DMS 273 treated with DMSO at 0.1 percent for 48 hours (cell line): ENCODE measurements around the gene DTNB.

Experiments used
- DNase-seq: peaks from one replicate; lab custom pipeline; 2025; lab: John Stamatoyannopoulos, UW

Gene DTNB

DNA sequence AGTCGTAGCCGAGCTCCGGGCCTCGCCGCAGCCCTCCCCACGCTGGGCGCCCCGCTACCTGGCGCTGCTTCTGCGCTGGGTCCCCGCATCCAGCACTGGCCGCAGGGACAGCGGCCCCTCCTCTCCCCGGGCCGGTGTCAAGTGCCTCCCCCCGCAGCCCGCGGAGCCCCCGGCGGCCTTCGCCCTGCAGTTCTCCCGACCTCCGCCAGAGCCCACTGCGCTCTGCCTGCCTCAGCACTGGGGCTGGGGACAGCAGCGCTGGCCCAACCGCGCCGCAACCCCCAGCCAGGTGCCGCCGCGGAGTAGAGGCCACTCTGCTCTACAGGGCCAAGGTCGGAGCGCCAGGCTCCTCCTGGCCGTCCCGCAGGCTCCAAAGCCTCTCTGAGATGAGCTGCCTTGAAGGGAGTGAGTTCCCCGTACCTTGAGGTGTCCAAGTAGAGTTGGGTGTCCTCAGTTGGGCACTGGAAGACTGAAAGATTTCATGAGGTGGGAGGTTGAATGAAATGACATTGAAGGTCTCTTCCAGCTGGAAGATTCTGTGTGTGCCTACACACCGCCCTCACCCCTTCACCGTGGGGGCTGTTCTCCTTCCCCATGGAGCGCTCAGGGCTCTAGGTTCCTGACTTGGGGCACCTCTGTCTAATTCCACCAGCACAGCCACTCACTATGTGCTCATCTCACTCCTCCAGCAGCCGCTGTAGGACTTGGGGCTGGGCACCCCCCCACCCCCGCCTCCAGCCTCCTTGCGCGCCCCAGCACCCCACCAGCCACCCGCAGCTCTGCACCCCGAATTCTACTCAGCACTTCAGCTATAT is 330.8 kb downstream of the DTNB start:
- no peak for DNase-seq

DNA sequence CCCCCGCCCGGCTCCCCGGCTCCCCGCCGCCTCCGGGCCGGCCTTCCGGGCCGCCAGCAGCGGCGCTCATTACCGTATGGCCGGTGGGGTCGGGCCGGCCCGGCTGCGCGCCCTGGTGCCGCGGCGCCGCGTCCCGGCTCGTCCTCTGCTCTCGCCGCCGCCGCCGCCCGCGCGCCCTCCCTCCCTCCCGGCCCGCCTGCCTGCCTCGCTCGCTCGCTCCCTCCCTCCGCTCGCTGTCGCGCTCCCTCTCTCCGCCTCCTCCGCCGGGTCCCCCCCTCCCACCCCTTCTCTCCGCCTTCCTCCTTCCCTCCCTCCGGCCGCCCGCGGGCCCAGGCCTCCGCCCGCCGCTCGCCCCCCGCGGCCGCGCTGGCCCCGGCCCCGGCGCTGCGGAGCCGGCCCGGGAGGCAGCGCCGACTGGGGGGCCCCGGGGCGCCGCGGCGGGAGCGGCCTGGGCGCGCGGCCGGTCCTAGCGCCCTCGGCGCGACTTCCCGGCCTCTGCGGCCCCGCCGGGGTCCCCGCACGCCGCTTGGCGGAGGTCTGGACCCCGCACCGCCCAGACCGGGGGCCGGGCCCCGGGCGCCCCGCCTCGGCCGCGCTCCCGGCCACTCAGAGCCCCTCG is 331.5 kb downstream of the DTNB start, which contains the start of gene DNMT3A:
Gene DNMT3A (minus strand): TSS at position 173 of the 619 bp plus-strand sequence. CDS start 27,941 bp downstream, outside the sequence.
- DNase-seq: peak; percentile 16

DNA sequence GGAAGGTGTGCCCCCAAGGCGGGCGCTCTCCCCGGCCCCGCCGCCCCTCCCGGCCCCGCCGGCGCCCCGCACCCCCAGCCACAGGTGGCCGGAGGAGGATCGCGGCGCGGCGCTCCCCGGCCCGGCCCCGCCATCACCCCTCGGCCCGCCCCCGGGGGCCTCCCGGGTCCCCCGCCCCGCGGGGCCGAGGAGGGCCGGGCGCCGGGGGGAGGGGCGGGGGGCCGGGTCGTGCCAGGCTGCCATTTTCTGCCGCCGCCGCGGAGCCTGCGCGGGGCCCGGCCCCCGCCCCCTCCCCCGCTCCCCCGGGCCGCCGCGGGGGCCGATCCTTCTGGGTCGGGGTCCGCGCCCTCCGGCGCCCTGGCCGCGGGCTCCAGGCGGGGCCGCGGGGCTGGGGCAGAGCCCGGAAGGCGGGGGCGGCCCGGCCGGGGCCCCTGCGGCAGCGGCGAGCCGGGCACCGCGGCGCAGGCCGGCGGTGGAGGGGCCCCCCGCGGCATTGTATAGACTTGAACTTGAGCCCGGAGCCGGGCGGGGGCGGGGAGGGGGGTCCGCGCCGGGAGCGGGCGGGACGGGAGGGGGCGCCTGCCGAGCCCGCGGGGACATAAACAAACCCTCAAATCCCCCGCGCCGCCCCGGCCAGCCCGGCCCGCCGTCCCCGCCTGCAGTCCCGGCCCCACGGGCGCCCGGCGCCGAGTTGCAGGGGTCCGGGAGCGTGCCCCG is 332.2 kb downstream of the DTNB start:
- DNase-seq: no peak

DNA sequence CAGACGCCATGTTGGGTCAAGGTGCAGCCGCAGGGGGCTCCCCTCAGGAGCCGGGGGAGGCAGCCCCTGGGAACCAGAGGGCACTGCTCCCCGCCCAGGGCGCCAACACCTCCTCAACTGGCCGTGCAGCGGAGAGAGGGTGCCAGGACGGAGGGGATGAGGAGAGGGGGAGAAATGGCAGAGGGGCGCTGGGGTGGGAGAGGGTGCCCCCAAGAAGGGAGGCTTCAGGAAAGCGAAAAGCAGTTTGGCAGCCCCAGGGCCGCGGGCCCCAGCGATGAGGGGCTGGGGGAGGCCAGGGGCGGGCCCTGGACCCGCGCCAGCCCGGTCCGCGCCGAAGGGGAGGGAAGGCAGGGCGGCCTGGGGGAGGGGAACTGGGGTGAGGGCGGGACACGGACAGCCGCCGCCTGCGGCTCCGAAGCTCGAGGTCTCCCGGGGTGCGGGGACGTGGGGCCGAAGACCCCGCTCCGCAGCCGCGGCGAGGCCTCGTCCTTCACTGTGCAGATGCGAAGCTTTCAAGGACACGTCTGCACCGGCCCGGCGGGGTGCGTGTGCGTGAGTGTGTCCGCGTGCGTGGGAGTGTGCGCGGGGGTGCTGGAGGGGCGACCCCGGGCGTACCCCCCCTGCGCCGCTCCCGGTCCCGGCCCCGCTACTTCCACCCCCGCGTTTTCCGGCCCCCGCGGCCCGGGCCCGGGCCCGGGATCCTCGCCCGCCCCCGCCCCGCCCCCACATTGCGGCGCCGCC is 333.0 kb downstream of the DTNB start:
- no peak for DNase-seq

DNA sequence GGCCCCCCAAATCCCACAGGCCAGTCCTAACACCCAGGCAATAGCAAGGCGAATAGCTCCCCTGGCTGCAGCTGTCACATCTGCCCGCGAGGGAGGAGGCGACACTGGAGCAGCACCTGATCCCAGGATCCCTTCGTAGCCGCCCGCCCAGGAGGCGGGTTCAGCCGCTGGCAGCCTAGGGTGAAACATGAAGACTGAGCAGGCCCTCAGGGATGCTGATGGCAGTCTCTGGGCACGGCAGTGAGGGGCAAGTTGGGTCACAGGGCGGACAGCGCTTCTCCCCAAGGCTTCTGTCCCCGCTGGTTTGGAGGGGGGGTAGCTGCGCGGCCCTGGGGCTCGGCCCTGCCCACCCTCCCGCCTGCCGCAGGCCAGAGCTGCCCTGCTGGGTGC is 333.6 kb downstream of the DTNB start:
- DNase-seq: no peak

DNA sequence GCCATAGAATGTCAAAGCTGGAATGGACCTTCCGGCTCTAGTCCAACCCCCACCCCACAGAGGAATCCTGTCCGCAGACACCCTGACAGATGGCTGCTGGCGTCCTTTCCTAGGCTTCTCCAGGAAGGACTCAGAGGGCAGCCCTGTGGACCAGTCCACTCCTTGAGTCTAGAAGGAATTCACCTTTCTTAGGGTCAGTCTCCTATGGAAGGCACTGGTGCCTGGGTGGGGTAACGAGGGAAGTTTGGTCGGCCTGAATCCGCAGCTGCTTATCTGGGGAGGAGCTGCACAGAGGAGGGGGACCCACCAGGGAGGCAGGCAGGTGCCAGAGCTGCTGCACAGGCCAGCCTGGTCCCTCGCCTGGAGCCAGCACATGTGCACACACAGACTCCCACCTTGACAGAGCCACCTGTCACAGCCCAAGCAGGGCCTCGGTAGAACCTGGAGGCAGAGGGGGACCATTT is 334.1 kb downstream of the DTNB start:
- no peak for DNase-seq

DNA sequence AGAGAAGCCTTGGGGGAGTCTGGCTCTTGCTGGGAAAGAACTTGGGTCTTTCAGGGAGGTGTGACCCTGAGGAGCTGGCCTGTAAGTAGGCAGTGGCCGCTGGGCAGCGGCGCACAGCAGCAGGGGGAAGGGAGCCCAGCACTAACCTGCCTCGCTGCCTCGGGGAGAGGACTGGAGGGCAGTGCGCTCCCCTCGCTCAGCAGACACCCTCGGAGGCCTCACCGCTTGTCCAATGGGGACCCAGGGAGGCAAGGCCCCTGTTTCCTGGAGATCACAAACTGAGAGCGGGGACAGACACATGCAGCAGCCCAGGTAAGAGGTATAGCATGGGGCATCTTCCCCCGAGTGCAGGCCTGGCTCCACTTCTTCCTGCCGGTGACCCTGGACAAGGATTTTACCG is 335.0 kb downstream of the DTNB start:
- DNase-seq: no peak

DNA sequence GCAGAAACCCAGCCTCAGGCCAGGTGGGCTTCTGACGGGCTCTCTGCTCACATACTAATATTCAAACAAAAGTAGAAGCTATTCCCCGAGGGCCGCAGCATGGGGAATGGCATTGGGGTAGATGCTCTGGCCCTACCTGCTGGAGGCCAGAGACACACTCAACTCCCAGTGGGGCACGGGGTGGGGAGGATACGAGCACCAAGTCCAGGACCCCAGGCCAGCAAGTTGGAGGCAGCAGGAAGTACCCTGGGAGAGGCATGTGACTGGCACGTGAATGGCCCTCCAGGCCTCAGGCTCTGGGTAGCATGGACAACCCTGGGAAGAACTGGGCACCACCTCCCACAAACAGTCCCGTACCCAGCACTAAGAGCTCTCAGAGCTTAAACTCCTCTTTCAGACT is 335.5 kb downstream of the DTNB start:
- DNase-seq: no peak

DNA sequence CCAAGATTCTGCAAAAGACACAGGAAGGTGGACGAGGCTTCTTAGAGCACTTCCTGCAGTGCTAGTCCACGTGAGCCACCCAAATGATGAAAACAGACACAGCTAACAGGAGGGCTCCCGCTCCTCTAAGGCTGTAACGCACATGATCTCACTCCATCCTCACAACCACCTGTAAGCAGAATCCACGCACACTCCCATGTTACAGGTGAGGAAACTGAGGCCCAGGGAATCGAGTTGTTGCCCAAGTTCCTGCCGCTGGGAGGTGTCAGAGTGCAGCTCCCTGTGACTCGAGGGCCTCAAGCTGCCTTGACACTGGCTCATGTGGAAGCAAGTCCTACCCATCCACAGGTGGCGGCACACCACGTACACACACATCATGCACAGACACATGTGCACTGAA is 336.1 kb downstream of the DTNB start:
- DNase-seq: no peak

DNA sequence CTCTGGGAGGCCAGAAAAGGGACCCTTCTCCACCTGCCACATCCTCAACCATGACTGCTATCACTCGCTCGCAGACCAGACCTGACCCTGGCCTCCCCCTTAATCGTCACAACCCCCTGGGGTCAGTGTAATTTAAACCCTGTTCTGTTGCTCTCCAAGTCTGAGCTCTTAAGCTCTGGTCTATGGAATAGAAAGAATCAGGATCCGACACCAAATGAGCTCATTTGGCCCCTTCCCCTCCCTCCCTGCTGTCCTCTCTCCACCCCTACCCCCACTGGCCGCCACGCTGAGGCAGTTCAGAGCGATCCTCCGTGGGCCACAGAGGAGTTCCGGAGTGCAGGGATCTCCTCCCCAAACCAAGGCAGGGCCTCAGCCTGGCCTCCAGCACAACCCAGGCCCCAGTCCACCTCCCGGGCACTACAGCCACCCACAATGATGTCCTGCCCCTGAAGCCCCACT is 337.0 kb downstream of the DTNB start:
- no peak for DNase-seq

DNA sequence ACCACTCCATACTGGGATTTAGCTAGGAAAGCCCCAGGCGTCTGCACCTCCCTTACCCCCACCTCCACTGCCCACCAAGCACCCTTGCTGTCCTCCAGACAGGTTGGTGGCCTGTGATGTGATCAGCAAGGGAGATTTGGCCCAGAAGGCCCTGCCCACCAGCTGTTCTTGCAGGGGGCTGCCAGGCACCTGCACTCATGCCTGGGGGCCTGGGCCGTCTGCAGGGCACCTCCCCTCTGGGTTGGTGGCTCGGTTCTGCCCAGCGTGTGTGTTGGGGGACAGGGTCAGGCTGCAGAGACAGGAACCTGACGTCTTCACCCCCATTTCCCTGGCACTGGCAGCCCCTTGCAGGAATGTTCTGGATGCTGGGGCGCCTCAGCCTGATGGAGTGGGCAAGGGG is 337.4 kb downstream of the DTNB start:
- DNase-seq: no peak

DNA sequence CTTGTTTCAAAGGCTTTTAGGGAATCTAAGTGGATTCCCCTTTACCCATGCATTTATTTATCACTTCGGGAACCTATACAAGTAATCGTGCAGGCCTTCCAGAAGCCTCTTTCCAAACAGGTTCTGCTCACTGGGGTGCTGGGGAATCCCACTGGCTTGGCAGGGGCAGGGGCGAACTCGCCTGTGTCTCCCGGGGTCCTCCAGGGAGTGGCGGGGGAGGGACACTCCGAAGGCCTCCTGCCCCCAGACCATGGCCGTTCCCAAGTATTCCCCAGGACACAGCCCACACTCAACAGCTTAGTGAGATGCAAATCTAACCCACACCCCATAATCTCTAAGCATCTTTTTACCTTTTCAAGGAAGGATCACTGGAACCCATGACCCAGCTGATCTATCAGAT is 338.2 kb downstream of the DTNB start:
- DNase-seq: no peak

DNA sequence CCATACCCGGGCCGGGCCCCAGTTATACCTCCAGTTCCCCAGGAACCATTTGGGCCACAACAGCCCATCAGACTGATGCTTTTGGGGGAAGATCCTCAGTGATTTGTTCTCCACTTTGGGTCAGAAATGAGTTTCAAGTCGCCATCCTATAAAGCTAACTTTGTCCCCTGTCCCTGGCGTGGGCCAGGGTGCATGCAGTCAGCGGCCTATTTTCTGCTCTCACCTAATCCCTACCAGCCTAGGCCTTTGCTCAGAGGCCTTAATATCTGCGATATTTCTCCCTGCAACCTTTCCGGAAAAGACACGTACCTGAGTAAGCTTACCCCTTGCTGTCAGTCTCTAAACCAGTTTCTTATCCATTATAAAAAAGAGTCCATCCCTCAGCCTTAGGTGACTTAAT is 338.9 kb downstream of the DTNB start:
- no peak for DNase-seq

DNA sequence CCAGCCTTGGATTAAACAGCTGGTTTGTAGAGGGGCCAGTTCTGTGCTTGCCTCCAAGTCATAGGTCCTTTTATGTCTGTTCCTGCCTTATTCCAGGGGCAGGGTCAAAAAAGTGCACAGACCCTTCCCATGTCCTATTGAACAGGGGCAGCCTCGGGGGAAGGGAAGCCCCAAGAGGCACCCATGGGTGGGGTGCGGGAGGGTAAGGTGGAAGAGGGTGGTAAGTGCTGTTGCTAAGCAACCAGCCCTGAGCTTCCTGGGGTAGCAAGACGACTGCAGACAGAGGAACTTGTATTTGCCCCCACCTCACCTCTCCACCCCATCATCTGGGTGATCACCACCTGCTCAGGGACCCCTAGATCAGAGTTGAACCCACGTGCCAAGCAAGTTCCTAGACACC is 339.4 kb downstream of the DTNB start:
- DNase-seq: no peak

DNA sequence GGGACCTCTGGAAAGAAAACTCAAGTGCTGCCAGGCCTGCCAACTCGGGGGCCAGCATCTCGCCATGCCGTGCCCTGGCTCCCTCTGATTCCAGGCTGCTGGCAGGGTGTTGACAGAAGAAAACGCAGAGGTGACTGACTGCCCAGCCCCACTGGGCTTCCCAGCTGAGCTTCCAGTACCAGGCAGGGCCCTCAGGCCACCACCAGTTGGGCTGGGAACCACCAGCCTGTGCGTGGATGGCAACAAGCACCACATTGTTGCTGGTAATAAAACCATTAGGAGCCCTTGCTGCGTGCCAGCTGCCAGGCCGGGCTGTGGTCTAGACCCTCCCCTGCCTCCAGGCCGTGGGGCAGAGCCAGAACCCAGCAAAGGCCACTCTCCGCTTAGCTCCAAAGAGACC is 340.8 kb downstream of the DTNB start:
- DNase-seq: no peak

DNA sequence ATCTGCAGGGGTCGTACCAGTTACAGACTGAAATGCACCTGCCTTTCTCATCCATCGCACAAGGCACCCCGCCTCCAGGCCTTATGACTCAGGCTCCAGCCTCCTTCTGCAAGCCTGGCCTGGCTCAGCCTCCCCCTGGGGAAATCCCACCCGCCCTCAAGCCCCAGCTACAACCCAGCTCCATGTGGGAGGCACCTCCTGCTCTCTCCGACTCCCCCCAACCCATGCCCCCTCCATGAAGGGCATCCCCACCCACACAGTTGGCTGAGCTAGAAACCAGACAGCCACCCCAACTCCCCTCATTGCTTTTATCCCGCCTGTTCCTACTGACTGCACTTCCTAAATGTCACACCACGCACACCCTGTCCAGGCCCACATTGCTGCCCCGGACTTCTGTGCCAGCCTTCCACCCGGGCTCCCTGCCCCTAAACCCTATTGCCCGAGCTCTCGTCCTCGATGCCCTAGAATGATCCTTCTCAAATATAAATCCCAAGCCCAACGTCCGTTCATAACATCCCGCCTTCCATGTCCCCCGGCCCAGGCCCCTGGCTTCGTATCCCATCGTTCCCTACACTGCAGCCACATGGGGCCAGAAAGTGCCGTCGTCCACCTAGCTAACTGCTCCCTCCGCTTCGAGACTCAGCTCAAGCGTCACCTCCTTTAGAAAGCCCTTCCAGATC is 341.6 kb downstream of the DTNB start:
- DNase-seq: no peak

DNA sequence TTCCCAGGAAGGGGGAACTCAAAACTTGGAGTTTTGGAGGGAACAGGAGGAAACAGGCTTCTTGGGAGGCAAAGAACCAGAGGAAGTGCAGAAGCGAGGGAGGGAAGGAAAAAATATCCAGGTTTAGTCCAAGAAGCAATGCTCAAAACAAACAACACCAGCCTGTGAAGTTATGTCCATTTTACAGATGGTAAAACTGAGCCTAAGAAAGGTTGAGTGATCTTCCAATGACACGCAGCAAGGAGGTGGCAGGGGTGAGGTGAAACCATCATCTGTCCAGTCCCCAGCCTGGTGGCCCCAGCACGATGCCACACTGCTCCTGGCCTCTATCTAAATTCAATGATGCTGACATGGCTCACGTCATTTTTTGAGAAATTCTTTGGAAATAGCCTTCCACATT is 342.4 kb downstream of the DTNB start:
- no peak for DNase-seq

DNA sequence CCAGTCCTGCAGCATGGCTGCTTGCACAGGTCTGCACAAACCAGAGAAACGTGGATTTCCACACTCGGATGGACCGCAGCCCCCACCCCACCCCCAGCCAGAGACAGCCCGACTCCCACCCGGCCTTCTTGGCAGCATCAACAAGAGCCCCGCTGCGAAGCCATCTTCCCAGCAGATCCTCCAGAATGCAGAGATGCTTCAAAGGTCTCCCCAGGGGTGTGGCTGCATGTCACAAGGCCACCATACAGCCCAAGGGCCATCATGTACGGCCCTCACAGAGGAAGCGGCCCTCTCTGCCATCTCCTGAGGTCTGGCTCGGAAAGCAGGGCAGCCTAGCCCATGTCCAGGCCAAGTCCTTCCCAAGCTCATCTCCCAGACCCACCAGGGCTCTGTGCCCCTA is 343.1 kb downstream of the DTNB start:
- no peak for DNase-seq

DNA sequence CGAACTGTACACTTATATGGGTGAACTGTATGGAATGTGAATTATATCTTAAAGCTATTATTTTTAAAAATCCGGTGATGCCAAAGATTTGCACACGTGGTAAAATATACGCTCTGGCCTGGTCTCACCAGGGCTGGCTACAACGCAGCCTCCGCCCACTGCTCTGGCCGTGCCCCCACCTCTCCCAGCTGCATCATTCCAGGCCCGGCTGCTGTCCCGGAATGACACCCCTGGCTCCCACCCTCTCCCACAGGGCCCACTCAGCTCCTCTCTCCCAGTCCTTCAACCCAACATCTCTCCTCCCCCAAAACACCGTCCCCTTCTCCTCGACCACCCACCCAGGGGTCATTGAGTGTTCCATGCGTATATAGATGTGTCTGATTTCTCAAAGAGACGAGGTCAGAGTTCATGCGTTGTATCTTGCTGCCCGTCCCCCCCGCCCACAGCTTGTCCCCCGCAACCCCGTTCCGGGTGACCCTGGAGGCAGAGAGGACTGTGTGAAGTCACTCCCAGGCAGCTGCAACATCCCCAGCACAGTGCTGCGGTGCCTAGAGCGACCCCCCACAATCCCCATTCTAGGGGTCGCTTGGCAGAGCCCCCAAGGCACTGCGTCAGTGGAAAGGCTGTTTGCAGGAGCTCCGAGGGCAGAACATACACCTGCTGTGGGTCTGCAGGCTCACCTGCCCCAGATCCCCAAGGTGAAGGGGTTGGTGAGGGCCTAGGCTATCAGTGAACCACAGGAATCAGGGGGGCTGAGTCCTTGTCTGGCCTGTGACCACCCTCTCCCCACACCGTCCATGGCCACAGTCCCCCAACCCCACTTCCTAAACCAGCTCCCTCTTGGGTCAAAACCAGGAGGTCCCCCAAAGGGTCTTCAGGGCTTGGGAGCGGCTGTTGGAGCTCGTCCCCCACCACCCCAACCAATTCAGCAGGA is 345.0 kb downstream of the DTNB start:
- no peak for DNase-seq
